Right cardiac atrium (tissue), 5 donors: ENCODE measurements around the gene RIOX2. TPM values are rescaled to one million over a fixed set of nuclear protein-coding genes. Genes with fewer than 3 reads are reported as not detected.
A peak's percentile ranks its signal among the peaks of the same experiment; 100 is the strongest.
"Not testable (repeated sequence)": the region's sequence is repeated elsewhere in the genome, so short reads cannot be mapped to it uniquely, and the experiment has no call there.

Experiments
- ATAC-seq, 2 donors: fragments of 200-7000 bp; cut with Tn5 transposase; one replicate each; pipeline versions ENCODE4 v1.8.0 to v1.9.1; 2020; ENCODE audit warnings: moderate library complexity in 2 of 2, mild to moderate bottlenecking in 1 of 2
- DNase-seq, 3 donors: peaks; one replicate each; pipeline ENCODE4 v3.0.0-alpha.2; 2020
- H3K27ac ChIP-seq: one replicate; pipeline ENCODE4 v1.5.1; 2013; ENCODE audit warnings: mild to moderate bottlenecking, low read length, control low read depth, moderate library complexity
- H3K27me3 ChIP-seq: one replicate; pipeline ENCODE4 v1.6.1; 2013; ENCODE audit not compliant: control insufficient read depth, insufficient read depth
- H3K4me1 ChIP-seq: one replicate; pipeline ENCODE4 v1.6.1; 2013; ENCODE audit warnings: low read length; ENCODE audit not compliant: control insufficient read depth, insufficient read depth
- H3K4me3 ChIP-seq: one replicate; pipeline ENCODE4 v1.5.1; 2013; ENCODE audit warnings: low read length, control low read depth
- H3K9me3 ChIP-seq: one replicate; pipeline ENCODE4 v1.6.1; 2013; ENCODE audit warnings: low read length; ENCODE audit not compliant: control insufficient read depth
- WGBS: extraction: QIAGEN DNeasy Blood & Tissue Kit; methylation state at CpG from one replicate; pipeline ENCODE4 v1.1.7; 2013; 5-methylcytosine and 5-hydroxymethylcytosine counted together
- intact Hi-C, 4 donors: fragments of 100-400 bp; cut with DNase I; formaldehyde crosslinking; loops; one replicate each; pipeline versions ENCODE4 v1.11.0 to v1.14.0; 2022 to 2023
- long read RNA-seq, 4 donors: library from polyadenylated mRNA; unstranded; transcript quantifications; one replicate each; pipeline ENCODE4 v2.0.0, GENCODE V29; 2020 to 2021
- polyA plus RNA-seq: library from polyadenylated mRNA; stranded (reverse); fragments of 200-250 nt; gene quantifications from one replicate; pipeline ENCODE4 v1.2.3, GENCODE V29; 2013
- total RNA-seq, 4 donors: library from RNA; stranded (reverse); fragmentation: NEBNext Ultra II Directional; extraction: Animal tissue kit (Norgen Biotek cat#: 25700); gene quantifications; one replicate each; pipeline ENCODE4 v1.2.1, GENCODE V29; 2021
- donor health status: healthy with polysubstance abuse.
- donor health status: DM: no; HTN: yes; CAD: no.
- donor health status: DM: no; HTN: no; CAD: no.
- donor health status: DM: no; HTN: yes; CAD: no; lungs with severe emphysema.
- donor health status: DM: yes; HTN: yes; CAD: no.

Gene RIOX2
- total RNA-seq (10 to 100 TPM; 10.3 to 15.3 (median 13.0) TPM), polyA plus RNA-seq (9.3 TPM)
- long read RNA-seq, donor 1, full-length matches to known transcripts = 26 of 35 reads
- long read RNA-seq, donor 1, partial matches to known transcripts = 1 of 35 reads
- long read RNA-seq, donor 1, other reads (novel, unspliced or antisense) = 8 of 35 reads
- long read RNA-seq, donor 2, transcript RIOX2-203 (10 exons, 2,341 nt) = major isoform, 14 of 20 reads
- long read RNA-seq, donor 2, partial matches to known transcripts = 3 of 20 reads
- long read RNA-seq, donor 2, other reads (novel, unspliced or antisense) = 3 of 20 reads
- long read RNA-seq, donor 3, full-length matches to known transcripts = 56 of 84 reads
- long read RNA-seq, donor 3, partial matches to known transcripts = 6 of 84 reads
- long read RNA-seq, donor 3, other reads (novel, unspliced or antisense) = 22 of 84 reads
- long read RNA-seq, donor 4, transcript RIOX2-203 (10 exons, 2,341 nt) = major isoform, 16 of 25 reads
- long read RNA-seq, donor 4, partial matches to known transcripts = 2 of 25 reads
- long read RNA-seq, donor 4, other reads (novel, unspliced or antisense) = 7 of 25 reads

DNA sequence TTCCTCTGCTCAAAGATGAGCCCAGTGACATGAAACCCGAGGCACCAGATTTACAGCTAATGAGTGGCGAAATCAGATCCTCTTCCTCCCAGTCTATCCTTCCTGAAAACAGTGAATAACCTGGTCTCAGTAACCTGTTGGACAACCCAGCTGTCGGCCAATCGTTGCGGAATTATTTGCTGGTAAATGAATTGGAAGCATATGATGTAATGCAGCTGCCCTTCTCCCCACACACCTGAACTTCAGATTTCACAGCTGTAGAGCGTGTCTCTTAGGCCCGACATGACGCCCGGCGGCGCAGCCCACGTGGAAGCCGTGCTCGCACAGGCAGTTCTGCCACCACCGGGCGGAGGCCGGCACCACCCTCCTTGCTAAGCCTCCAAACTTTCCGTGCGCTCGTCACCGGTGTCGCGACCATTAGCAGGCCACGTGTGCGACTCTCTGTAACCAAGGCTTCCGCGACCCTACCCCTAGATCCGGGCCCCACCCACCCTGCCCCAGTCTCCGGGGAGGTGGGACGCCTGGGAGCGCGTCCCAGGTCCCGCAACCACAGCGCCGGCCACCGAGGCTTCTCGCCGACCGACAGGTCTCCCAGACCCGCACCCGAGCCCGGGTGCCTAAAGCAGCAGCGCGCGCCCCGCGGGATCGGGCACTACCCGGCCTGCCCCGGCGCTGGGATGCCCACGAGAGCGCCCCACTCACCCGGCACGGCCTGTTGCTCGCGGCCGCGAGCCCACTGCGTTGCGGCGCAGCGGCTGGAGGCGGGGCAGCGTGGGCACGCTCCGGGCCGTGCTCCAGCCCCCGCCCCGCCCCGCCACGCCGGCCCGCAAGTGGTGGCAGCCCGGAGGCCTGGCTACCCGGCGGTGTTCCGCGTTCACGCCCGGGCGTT lies at the start of gene RIOX2:
Gene RIOX2 (minus strand): TSS at position 753 of the 889 bp plus-strand sequence. CDS start 4,838 bp downstream, outside the sequence.
- Histone ChIP-seq H3K4me1 (peaks cover 3% of the 10 kb centered on the region), H3K4me3 (peak within 1 kb of the TSS; percentile 60), H3K27ac (peak within 1 kb of the TSS; percentile 16), H3K9me3 (no peaks in the 10 kb centered on the region), H3K27me3 (no peaks in the 10 kb centered on the region)
- intact Hi-C loops = no loop called here
- DNase-seq (peak; percentile 87 to 93 (median 89)), ATAC-seq (peak; percentile 98 to 99)
- 2% methylated on average over 82 of the region's 82 CpGs for WGBS

DNA sequence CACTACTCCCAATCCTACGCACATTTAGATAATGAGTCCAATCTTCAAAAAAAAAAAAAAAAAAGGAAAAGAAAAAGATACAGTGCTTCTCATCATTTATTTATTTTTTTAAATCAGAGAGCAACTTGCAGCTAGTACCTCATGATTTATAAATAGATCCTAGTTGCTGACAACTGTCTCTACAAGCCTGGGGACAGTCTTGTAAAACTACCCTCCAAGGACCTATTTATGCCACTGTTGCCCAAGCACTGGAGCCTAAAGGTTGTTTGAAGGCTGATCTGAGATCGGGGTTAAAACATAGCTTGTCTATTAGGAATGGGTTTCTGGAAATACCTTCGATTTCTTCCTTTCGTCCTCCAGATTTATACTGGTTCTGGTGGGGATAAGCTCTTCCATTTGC lies 48.2 kb upstream of the RIOX2 start:
- Histone ChIP-seq H3K27ac (no peak overlapping the region), H3K4me1 (no peaks in the 10 kb centered on the region), H3K9me3 (no peaks in the 10 kb centered on the region), H3K27me3 (no peaks in the 10 kb centered on the region), H3K4me3 (no peak overlapping the region)
- intact Hi-C loops = loop anchor here in 2 of 4 donors (5.0 to 10.0 kb wide), 2 partner anchors 226 to 228 kb away; no protein-coding TSS in a partner anchor
- ATAC-seq = no peak
- 95% methylated on average over 4 of the region's 4 CpGs for WGBS
- no peak for DNase-seq

DNA sequence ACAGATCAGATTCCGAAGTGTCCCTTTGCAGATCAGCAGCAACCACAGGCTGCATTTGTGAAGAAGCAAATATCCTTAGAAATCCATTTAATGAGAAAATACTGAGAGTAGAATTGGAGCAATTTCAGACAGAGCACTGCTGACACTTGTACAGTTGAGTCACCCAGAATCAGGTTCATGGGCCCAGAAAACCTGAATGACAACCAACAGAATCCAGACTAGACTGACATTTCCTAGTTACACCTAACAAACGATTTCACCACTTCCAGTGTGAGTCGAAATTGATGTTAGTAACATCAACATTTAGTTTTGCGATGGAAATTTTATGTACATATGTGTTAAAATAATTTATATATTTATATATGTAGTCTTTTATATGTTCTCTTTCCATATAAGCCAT lies 46.1 kb upstream of the RIOX2 start:
- no peak overlapping the region for H3K27ac ChIP-seq
- ATAC-seq (no peak), DNase-seq (no peak)
- no peaks in the 10 kb centered on the region for H3K4me1 ChIP-seq
- H3K4me3 ChIP-seq = no peak overlapping the region
- 94% methylated on average over 4 of the region's 4 CpGs for WGBS
- intact Hi-C loops = no loop called here
- H3K27me3 ChIP-seq = no peaks in the 10 kb centered on the region
- H3K9me3 ChIP-seq = no peaks in the 10 kb centered on the region

GRCh38 chr3:98014268-98014585 lies 42.0 kb upstream of the RIOX2 start:
- DNase-seq = no peak
- Histone ChIP-seq H3K4me3 (no peak overlapping the region), H3K27me3 (no peaks in the 10 kb centered on the region), H3K4me1 (no peaks in the 10 kb centered on the region), H3K9me3 (no peaks in the 10 kb centered on the region), H3K27ac (no peak overlapping the region)
- WGBS = 81% methylated on average over 2 of the region's 2 CpGs
- ATAC-seq = no peak
- intact Hi-C loops = no loop called here

DNA sequence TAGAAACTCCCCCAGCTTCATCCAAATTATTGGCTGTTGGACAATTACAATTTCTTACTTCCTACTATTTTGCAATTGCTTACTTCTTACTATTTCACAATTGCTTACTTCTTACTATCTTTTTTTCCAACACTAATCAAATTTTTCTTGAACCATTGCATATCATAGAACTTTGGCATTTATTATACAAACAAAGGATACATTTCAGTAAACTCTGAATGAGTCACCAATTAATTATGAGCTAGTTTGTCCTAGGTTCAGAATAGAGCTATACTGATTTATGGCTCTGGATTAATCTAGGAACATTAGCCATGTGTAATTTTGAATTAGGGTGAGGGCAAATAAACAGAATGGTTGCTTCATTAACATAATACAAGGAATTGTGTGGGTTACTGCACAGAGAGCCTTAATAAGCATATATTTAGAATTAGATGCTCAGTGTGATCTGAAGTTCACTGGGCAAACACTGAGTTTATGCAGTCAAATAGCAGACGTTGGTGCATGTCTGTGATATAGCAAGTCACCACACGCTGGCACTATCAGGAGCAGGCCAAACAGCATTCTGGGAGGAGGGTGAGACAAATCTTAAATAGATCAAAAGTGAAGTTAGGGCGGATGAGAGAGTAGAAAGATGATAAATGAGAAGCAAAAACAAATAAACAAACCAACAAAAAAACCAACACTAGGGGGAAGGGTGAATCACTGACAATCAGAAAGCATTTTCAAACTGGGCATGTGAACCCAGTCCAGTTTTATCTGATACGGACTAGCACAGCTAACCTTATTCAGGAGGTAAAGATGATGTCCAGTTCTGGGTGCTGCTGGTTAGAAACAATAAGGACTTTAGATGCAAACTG lies 41.4 kb upstream of the RIOX2 start:
- 47% methylated on average over 4 of the region's 4 CpGs for WGBS
- Histone ChIP-seq H3K27me3 (no peaks in the 10 kb centered on the region), H3K4me1 (no peaks in the 10 kb centered on the region), H3K27ac (no peak overlapping the region), H3K9me3 (no peaks in the 10 kb centered on the region), H3K4me3 (no peak overlapping the region)
- no peak for DNase-seq
- ATAC-seq = peak in 1 of 2 donors; percentile 30
- intact Hi-C loops = no loop called here

DNA sequence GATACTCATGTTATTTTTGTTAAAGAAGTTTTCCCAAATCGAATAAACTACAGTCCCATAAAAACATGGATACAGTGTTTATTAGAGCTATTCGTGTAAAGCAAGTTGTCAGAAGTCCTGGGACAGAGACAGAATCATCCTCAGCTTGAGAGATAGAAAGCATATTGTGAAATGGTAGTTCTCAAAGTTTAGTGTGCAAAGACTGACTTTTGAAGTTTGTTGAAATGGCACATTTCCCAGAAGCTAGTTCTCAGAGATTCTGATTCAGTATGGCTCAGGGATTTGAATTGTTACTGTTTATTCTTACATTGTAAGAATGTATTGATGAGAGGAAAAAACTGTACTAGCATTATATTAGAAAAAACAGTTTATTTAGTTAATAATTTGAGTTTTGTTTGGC lies 40.7 kb upstream of the RIOX2 start:
- no peaks in the 10 kb centered on the region for H3K4me1 ChIP-seq
- intact Hi-C loops = no loop called here
- ATAC-seq (peak; percentile 51 to 79), DNase-seq (no peak)
- no peak overlapping the region for H3K4me3 ChIP-seq
- WGBS = 58% methylated on average over 2 of the region's 2 CpGs
- H3K9me3 ChIP-seq = no peaks in the 10 kb centered on the region
- H3K27me3 ChIP-seq = no peaks in the 10 kb centered on the region
- no peak overlapping the region for H3K27ac ChIP-seq

- 96% methylated on average over 4 of the region's 4 CpGs for WGBS
- H3K9me3 ChIP-seq, intact Hi-C loops, H3K4me3 ChIP-seq, H3K27me3 ChIP-seq, DNase-seq, ATAC-seq, H3K4me1 ChIP-seq, H3K27ac ChIP-seq: not testable (repeated sequence)
Observed at GRCh38 chr3:98010883-98011449, 38.7 kb upstream of the RIOX2 start.

- no peak overlapping the region for H3K27ac ChIP-seq
- H3K4me3 ChIP-seq = no peak overlapping the region
- H3K9me3 ChIP-seq = no peaks in the 10 kb centered on the region
- no peaks in the 10 kb centered on the region for H3K4me1 ChIP-seq
- intact Hi-C loops = no loop called here
- no peak for DNase-seq
- no peak for ATAC-seq
- H3K27me3 ChIP-seq = no peaks in the 10 kb centered on the region
- 76% methylated on average over 7 of the region's 7 CpGs for WGBS
Observed at GRCh38 chr3:98010194-98010882, 38.1 kb upstream of the RIOX2 start.

- H3K27me3 ChIP-seq = no peaks in the 10 kb centered on the region
- no peaks in the 10 kb centered on the region for H3K4me1 ChIP-seq
- H3K9me3 ChIP-seq = no peaks in the 10 kb centered on the region
- DNase-seq (no peak), ATAC-seq (no peak)
- WGBS = 51% methylated on average over 2 of the region's 2 CpGs
- intact Hi-C loops = no loop called here
- H3K27ac ChIP-seq = no peak overlapping the region
- H3K4me3 ChIP-seq = no peak overlapping the region
Observed at GRCh38 chr3:98008855-98009254, 36.6 kb upstream of the RIOX2 start.

DNA sequence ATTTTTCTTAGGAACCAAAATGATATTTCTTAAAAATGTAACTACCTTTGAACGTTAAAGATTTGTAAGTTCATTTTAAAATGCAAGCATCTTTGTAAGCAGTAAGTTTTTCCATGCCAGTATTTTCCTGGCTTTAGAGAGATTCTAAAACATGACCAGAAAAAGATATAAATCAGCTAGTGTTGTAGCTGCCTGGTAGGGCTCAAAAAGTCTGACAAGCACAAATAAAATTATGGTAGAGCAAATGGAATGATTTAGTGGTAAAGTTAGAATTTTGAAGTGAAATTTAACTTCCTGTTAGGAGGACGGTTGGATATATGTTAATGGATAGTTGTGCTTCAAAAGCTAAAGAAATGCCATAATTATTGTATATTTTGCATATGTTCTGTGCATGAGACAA lies 33.2 kb upstream of the RIOX2 start:
- 82% methylated on average over 2 of the region's 2 CpGs for WGBS
- Histone ChIP-seq H3K27me3 (no peaks in the 10 kb centered on the region), H3K4me1 (no peaks in the 10 kb centered on the region), H3K27ac (no peak overlapping the region), H3K9me3 (no peaks in the 10 kb centered on the region), H3K4me3 (no peak overlapping the region)
- ATAC-seq (no peak), DNase-seq (no peak)
- intact Hi-C loops = no loop called here
